Measurements from ENCODE around the gene CCDC102A. TPM values are rescaled to one million over a fixed set of nuclear protein-coding genes. Genes with fewer than 3 reads are reported as not detected.
"Not testable (repeated sequence)": the region's sequence is repeated elsewhere in the genome, so short reads cannot be mapped to it uniquely, and the experiment has no call there.

The CCDC102A gene
- total RNA-seq, 4 donors from 2014 or later: 1.2 to 9.3 (median 3.4) TPM

GRCh38 chr16:57570301-57571070 is 34.1 kb upstream of the CCDC102A start:
- H3K4me1 ChIP-seq: no peaks in the 10 kb centered on the region
- H3K4me3 ChIP-seq: no peak overlapping the region
- H3K36me3 ChIP-seq: no peaks in the 10 kb centered on the region
- ATAC-seq: no peak
- H3K27me3 ChIP-seq: peaks cover 0 to 9% (median 0%) of the 10 kb centered on the region in 3 donors
- DNase-seq: no peak
- no peaks in the 10 kb centered on the region for H3K9me3 ChIP-seq
- H3K27ac ChIP-seq: no peak overlapping the region
- no peak for TF ChIP-seq POLR2A (IDR thresholded peaks at IDR 0.05)
- intact Hi-C loops (cut with DNase I; ENCODE audit: low total_unique reads) (no loop called here), in situ Hi-C loops (cut with MboI; ENCODE audit: low sequenced_read_pairs in 4 of 4) (no loop called here)

DNA sequence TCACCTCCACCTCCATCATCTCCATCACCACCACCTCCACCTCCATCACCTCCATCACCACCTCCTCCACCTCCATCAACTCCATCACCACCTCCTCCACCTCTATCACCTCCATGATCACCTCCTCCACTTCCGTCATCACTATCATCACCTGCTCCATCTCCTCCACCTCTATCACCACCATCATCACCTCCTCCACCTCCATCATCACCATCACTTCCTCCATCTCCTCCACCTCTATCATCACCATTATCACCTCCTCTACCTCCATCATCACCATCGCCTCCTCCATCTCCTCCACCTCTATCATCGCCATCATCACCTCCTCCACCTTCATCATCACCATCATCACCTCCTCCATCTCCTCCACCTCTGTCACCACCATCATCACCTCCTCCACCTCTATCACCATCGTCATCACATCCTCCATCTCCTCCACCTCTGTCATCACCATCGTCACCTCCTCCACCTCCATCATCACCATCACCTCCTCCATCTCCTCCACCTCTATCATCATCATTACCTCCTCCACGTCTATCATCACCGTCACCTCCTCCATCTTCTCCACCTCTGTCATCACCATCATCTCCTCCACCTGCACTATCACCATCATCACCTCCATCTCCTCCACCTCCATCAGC is 33.1 kb upstream of the CCDC102A start:
- DNase-seq: no peak
- peaks cover 0 to 9% (median 0%) of the 10 kb centered on the region in 3 donors for H3K27me3 ChIP-seq
- H3K4me3 ChIP-seq: no peak overlapping the region
- in situ Hi-C loops (cut with MboI; ENCODE audit: low sequenced_read_pairs in 4 of 4): no loop called here
- no peaks in the 10 kb centered on the region for H3K9me3 ChIP-seq
- no peak for TF ChIP-seq POLR2A (IDR thresholded peaks at IDR 0.05)
- TF ChIP-seq, protein P1, sequence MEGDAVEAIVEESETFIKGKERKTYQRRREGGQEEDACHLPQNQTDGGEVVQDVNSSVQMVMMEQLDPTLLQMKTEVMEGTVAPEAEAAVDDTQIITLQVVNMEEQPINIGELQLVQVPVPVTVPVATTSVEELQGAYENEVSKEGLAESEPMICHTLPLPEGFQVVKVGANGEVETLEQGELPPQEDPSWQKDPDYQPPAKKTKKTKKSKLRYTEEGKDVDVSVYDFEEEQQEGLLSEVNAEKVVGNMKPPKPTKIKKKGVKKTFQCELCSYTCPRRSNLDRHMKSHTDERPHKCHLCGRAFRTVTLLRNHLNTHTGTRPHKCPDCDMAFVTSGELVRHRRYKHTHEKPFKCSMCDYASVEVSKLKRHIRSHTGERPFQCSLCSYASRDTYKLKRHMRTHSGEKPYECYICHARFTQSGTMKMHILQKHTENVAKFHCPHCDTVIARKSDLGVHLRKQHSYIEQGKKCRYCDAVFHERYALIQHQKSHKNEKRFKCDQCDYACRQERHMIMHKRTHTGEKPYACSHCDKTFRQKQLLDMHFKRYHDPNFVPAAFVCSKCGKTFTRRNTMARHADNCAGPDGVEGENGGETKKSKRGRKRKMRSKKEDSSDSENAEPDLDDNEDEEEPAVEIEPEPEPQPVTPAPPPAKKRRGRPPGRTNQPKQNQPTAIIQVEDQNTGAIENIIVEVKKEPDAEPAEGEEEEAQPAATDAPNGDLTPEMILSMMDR (IDR thresholded peaks at IDR 0.05 in 4 of 5, conservative IDR thresholded peaks at IDR 0.05 in 1 of 5): no peak
- H3K27ac ChIP-seq: no peak overlapping the region
- no peaks in the 10 kb centered on the region for H3K4me1 ChIP-seq
- ATAC-seq: no peak
- intact Hi-C loops (cut with DNase I; ENCODE audit: low total_unique reads): no loop called here
- no peaks in the 10 kb centered on the region for H3K36me3 ChIP-seq

GRCh38 chr16:57568772-57569171 is 32.4 kb upstream of the CCDC102A start:
- ATAC-seq; H3K27me3 ChIP-seq; in situ Hi-C loops (cut with MboI; ENCODE audit: low sequenced_read_pairs in 4 of 4): not testable (repeated sequence)

GRCh38 chr16:57568173-57568678 is 31.9 kb upstream of the CCDC102A start:
- Histone ChIP-seq H3K27ac (no peak overlapping the region), H3K27me3 (peaks cover 0 to 9% (median 0%) of the 10 kb centered on the region in 3 donors), H3K36me3 (no peaks in the 10 kb centered on the region), H3K9me3 (no peaks in the 10 kb centered on the region), H3K4me1 (no peaks in the 10 kb centered on the region), H3K4me3 (no peak overlapping the region)
- ATAC-seq (no peak), DNase-seq (no peak)
- no peak for TF ChIP-seq POLR2A (IDR thresholded peaks at IDR 0.05)
- TF ChIP-seq, protein P1 (IDR thresholded peaks at IDR 0.05 in 4 of 5, conservative IDR thresholded peaks at IDR 0.05 in 1 of 5): no peak
- in situ Hi-C loops (cut with MboI; ENCODE audit: low sequenced_read_pairs in 4 of 4) (no loop called here), intact Hi-C loops (cut with DNase I; ENCODE audit: low total_unique reads) (no loop called here)

More at GRCh38 chr16:57568772-57569171, 32.4 kb upstream of the CCDC102A start:
- H3K4me3 ChIP-seq; H3K4me1 ChIP-seq; DNase-seq; H3K27ac ChIP-seq; intact Hi-C loops (cut with DNase I; ENCODE audit: low total_unique reads); H3K9me3 ChIP-seq; H3K36me3 ChIP-seq: not testable (repeated sequence)

GRCh38 chr16:57567691-57568090 is 31.3 kb upstream of the CCDC102A start:
- in situ Hi-C loops (cut with MboI; ENCODE audit: low sequenced_read_pairs in 4 of 4): no loop called here
- intact Hi-C loops (cut with DNase I; ENCODE audit: low total_unique reads): no loop called here
- TF ChIP-seq POLR2A (IDR thresholded peaks at IDR 0.05): no peak
- TF ChIP-seq, protein P1 (IDR thresholded peaks at IDR 0.05 in 4 of 5, conservative IDR thresholded peaks at IDR 0.05 in 1 of 5): no peak
- H3K9me3 ChIP-seq: no peaks in the 10 kb centered on the region
- H3K27ac ChIP-seq: no peak overlapping the region
- no peaks in the 10 kb centered on the region for H3K4me1 ChIP-seq
- DNase-seq (no peak), ATAC-seq (no peak)
- no peak overlapping the region for H3K4me3 ChIP-seq
- H3K36me3 ChIP-seq: no peaks in the 10 kb centered on the region
- peaks cover 0 to 7% (median 0%) of the 10 kb centered on the region in 3 donors for H3K27me3 ChIP-seq

Measured in gastrocnemius medialis (tissue), 4 donors.